IPS-20b (cell line): ENCODE data around the gene BHLHE23.

Experiments used
- H3K27ac ChIP-seq: one replicate; pipeline ENCODE4 v1.5.1; 2013; ENCODE audit warnings: low read length
- H3K27me3 ChIP-seq: 2 replicates; pipeline ENCODE4 v1.6.1; 2013; ENCODE audit warnings: mild to moderate bottlenecking, low read length, inconsistent platforms; ENCODE audit not compliant: insufficient read depth
- H3K36me3 ChIP-seq: 2 replicates; pipeline ENCODE4 v1.6.1; 2013; ENCODE audit warnings: low read depth, mild to moderate bottlenecking, inconsistent platforms, low read length, moderate library complexity; ENCODE audit not compliant: insufficient read depth
- H3K4me1 ChIP-seq: 2 replicates; pipeline ENCODE4 v1.6.1; 2013; ENCODE audit warnings: mild to moderate bottlenecking, control low read depth, inconsistent platforms, low read length, moderate library complexity; ENCODE audit not compliant: insufficient read depth
- H3K4me3 ChIP-seq: 2 replicates; pipeline ENCODE4 v1.5.1; 2013; ENCODE audit warnings: mild to moderate bottlenecking, low read length, inconsistent platforms
- H3K9ac ChIP-seq: 2 replicates; pipeline ENCODE4 v1.6.1; 2013; ENCODE audit warnings: low read depth, mild to moderate bottlenecking, inconsistent platforms, low read length, moderate library complexity
- H3K9me3 ChIP-seq: 2 replicates; pipeline ENCODE4 v1.6.1; 2013; ENCODE audit warnings: mild to moderate bottlenecking, low read depth, low read length, inconsistent platforms; ENCODE audit not compliant: insufficient read depth

BHLHE23 gene

GRCh38 chr20:63049191-63049518, 42.4 kb upstream of the BHLHE23 start:
- no peak overlapping the region for H3K9ac ChIP-seq
- no peaks in the 10 kb centered on the region for H3K9me3 ChIP-seq
- no peak overlapping the region for H3K27ac ChIP-seq
- no peak overlapping the region for H3K4me3 ChIP-seq
- H3K36me3 ChIP-seq: no peaks in the 10 kb centered on the region
- no peaks in the 10 kb centered on the region for H3K4me1 ChIP-seq
- H3K27me3 ChIP-seq: no peaks in the 10 kb centered on the region; the same call in none of the 2 replicates

DNA sequence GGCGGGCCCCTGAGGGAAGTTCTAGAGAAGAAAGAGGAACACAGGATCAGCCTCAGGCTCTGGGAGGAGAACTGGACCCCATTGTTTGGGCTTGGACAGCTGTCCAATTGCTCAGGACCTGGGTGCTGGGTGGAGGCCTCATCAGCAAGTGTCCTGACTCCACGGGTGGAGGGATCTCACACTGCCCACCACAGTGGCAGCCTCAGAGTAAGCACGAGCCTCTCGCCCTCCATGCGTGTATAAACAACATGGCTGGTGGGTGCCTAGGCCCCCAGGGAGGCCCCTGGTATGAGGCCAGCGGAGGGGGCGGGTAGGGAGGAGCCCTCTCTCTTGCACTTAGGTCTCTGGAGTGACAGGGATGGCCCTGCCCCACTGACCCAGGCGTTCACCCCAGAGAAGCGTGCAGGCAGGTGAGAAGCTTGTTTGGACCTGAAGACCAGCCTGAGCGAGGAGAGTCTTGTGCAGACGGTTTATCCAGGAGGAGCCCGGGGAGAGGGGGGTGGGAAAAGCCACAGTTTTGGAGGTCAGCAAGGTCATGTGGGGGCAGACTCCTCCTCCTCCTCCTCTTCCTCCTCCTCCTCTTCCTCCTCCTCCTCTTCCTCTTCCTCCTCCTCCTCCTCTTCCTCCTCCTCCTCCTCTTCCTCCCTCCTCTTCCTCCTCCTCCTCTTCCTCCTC, 41.9 kb upstream of the BHLHE23 start:
- Histone ChIP-seq H3K4me1 (no peaks in the 10 kb centered on the region), H3K9ac (no peak overlapping the region), H3K27ac (no peak overlapping the region), H3K4me3 (no peak overlapping the region), H3K9me3 (no peaks in the 10 kb centered on the region), H3K27me3 (no peaks in the 10 kb centered on the region; the same call in none of the 2 replicates), H3K36me3 (no peaks in the 10 kb centered on the region)

DNA sequence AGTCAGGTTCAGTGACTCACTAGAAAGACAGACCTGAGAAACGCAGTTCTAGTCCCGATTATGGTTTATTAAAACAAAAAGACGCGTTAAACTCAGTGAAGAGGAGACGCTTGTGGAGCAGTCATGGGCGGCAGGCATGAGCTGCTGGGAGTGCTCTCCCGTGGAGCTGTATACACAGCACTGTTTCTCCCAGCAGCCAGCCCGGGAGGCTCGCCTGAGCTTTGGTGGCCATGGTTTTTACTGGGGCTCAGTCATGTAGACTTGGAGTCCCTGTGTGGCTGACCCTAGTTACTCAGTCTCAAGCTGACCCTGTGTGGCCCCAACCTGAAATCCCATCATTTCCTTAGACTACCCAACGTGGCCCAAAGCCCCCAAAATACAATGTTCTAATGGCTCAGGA, 41.2 kb upstream of the BHLHE23 start:
- Histone ChIP-seq H3K9me3 (no peaks in the 10 kb centered on the region), H3K36me3 (no peaks in the 10 kb centered on the region), H3K27me3 (no peaks in the 10 kb centered on the region; the same call in none of the 2 replicates), H3K27ac (no peak overlapping the region), H3K4me1 (no peaks in the 10 kb centered on the region), H3K9ac (no peak overlapping the region), H3K4me3 (no peak overlapping the region)

GRCh38 chr20:63047267-63047666, 40.5 kb upstream of the BHLHE23 start:
- H3K36me3 ChIP-seq: no peaks in the 10 kb centered on the region
- H3K27me3 ChIP-seq: no peaks in the 10 kb centered on the region; the same call in none of the 2 replicates
- H3K27ac ChIP-seq: no peak overlapping the region
- no peaks in the 10 kb centered on the region for H3K4me1 ChIP-seq
- no peak overlapping the region for H3K4me3 ChIP-seq
- H3K9me3 ChIP-seq: no peaks in the 10 kb centered on the region
- no peak overlapping the region for H3K9ac ChIP-seq

DNA sequence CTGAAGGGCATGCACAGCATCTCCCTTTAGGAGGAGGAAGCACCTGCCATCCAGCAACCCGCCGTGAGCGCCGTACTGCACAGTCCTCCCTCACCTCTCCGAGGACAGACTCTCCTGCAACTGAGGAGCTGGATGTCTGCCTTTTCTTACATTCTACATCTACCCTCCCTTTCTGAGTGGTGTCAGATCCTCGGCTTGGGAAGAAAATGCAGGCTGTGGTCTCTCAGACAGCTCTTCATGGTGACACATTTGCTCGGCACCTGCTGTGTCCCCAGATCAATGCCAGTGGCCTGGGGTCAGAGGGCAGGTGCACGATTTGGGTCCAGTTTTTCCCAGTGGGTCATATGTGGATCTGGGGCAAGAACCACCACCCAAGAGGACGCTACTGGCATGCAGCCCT, 40.1 kb upstream of the BHLHE23 start:
- Histone ChIP-seq H3K27me3 (no peaks in the 10 kb centered on the region; the same call in none of the 2 replicates), H3K9me3 (no peaks in the 10 kb centered on the region), H3K4me3 (no peak overlapping the region), H3K4me1 (no peaks in the 10 kb centered on the region), H3K36me3 (no peaks in the 10 kb centered on the region), H3K9ac (no peak overlapping the region), H3K27ac (no peak overlapping the region)

DNA sequence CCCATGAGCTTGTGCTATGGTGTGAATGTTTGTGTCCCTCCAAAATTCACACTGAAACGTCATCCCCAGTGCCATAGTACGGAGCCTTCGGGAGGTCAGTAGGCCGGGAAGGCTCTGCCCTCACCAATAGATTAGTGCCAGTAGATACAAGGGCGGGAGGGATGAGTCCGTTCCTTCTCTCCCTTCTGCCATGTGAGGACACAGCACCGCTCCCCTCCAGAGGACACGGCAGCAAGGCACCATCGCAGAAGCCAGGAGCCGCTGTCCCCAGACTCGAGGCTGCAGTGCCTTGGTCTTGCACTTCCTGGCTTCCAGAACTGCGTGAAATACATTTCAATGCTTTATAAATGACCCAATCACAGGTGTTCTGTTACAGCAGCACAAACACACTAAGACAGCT, 39.2 kb upstream of the BHLHE23 start:
- Histone ChIP-seq H3K36me3 (no peaks in the 10 kb centered on the region), H3K9me3 (no peaks in the 10 kb centered on the region), H3K27me3 (no peaks in the 10 kb centered on the region; the same call in none of the 2 replicates), H3K4me3 (no peak overlapping the region), H3K4me1 (no peaks in the 10 kb centered on the region), H3K27ac (no peak overlapping the region), H3K9ac (no peak overlapping the region)

DNA sequence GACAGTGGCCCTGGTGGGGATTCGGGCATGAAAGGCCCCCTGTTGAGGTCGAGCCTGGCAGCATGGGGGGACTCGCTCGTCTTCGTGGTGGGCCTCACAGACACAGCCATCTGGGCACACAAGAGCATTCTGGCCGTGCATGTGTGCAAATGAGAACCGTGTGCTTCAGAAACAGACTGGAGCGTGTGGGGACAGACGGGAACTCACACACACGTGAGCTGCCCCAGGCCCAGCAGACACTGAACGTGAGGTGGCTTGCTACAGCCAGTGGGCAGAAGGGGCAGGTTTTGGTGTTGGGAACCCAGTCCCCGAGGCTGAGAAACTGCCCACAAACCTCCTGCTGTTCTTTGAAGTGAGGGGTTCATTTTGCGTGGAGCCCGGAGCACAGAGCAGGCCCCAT, 38.6 kb upstream of the BHLHE23 start:
- Histone ChIP-seq H3K4me3 (no peak overlapping the region), H3K9ac (no peak overlapping the region), H3K27me3 (no peaks in the 10 kb centered on the region; the same call in none of the 2 replicates), H3K36me3 (no peaks in the 10 kb centered on the region), H3K4me1 (no peaks in the 10 kb centered on the region), H3K27ac (no peak overlapping the region), H3K9me3 (no peaks in the 10 kb centered on the region)

DNA sequence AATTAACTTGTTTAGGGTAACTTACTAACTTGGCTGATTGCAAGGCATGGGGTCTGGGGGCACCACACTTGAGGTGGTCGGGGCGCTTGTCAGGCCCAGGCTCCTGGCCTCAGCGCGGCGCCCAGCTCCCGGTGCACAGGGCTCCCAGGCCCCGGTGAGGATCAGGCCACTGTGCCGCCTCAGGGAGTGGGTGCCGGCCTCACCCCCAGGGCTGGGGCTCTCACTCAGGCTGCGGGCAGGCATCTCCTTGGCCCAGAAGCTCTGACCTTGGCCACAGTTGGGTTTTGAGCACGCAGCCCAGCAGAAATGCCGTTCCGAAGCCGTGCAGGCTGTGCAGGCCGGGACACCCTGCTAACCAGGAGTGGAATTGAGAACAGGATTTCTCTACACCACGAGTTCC, 37.8 kb upstream of the BHLHE23 start:
- Histone ChIP-seq H3K27me3 (no peaks in the 10 kb centered on the region; the same call in none of the 2 replicates), H3K9ac (no peak overlapping the region), H3K27ac (no peak overlapping the region), H3K4me1 (no peaks in the 10 kb centered on the region), H3K9me3 (no peaks in the 10 kb centered on the region), H3K4me3 (no peak overlapping the region), H3K36me3 (no peaks in the 10 kb centered on the region)

GRCh38 chr20:63044204-63044600, 37.4 kb upstream of the BHLHE23 start:
- H3K27me3 ChIP-seq: no peaks in the 10 kb centered on the region; the same call in none of the 2 replicates
- no peak overlapping the region for H3K27ac ChIP-seq
- H3K4me1 ChIP-seq: no peaks in the 10 kb centered on the region

DNA sequence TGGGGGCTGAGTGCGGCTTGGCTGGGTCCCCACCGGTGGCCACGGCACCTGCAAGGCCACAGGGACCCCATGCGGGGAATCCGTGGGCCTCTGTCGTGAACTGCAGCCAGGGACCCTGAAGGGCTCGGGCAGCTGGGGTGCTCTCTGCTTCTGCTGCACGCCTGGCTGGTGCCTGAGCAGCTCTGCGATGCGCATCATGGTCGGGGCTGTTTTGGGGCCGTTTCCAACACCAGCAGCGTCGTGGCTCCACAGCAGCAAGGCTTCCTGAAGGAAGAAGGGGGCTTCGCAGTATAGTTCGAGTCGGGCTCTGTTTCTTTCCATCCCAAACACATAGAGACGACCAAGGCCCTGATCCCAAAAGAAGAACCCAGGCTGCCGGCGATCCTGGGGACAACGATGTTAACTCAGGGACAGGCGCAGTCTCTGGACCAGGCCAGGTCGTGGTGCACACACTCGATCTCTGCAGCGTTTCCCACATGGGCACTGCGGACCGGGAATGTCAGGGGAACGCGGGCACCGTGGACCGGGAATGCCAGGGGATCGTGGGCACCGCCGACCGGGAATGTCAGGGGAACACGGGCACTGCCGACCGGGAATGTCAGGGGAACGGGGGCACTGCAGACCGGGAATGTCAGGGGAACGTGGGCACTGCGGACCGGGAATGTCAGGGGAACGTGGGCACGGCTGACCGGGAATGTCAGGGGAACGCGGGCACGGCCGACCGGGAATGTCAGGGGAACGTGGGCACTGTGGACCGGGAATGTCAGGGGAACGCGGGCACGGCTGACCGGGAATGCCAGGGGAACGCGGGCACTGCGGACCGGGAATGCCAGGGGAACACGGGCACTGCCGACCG, 36.8 kb upstream of the BHLHE23 start:
- Histone ChIP-seq H3K36me3 (no peaks in the 10 kb centered on the region), H3K27me3 (no peaks in the 10 kb centered on the region; the same call in none of the 2 replicates), H3K4me3 (no peak overlapping the region), H3K4me1 (no peaks in the 10 kb centered on the region), H3K9me3 (no peaks in the 10 kb centered on the region), H3K27ac (no peak overlapping the region), H3K9ac (no peak overlapping the region)

More at GRCh38 chr20:63044204-63044600, 37.4 kb upstream of the BHLHE23 start:
- no peaks in the 10 kb centered on the region for H3K36me3 ChIP-seq
- H3K4me3 ChIP-seq: no peak overlapping the region
- H3K9ac ChIP-seq: no peak overlapping the region
- H3K9me3 ChIP-seq: no peaks in the 10 kb centered on the region

DNA sequence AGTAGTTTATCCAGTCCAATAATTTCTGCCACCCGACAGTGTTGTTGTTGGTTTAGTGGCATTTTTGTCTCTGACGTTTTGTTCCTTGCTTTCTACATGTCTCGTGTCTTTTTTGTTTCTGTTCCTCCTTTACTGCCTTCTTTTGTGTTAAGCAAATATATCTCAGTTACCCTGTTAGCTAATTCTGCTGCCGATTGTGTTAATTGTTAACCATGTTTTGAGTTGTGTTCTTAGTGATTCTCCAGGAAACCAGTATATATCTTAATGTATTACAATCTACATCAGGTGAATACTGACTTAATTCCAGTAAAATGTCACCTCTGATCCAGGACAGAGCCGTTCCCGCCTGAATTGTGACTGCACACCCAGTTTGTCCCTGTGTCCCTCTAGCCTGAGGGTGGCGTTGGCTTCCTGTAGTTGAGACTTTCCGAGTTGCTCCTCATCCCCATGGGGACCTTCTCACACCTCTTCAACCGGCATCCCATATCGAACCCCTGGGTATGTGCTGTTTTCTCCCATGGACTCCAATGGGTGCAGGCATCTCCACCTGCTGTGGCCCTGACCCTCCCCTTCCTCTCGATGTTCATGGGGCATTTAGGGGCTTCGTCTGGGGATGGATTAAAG, 35.8 kb upstream of the BHLHE23 start:
- no peaks in the 10 kb centered on the region for H3K4me1 ChIP-seq
- no peak overlapping the region for H3K4me3 ChIP-seq
- H3K27ac ChIP-seq: no peak overlapping the region
- no peaks in the 10 kb centered on the region for H3K9me3 ChIP-seq
- H3K27me3 ChIP-seq: no peaks in the 10 kb centered on the region; the same call in none of the 2 replicates
- no peaks in the 10 kb centered on the region for H3K36me3 ChIP-seq
- no peak overlapping the region for H3K9ac ChIP-seq
